Keratinocyte (primary cell): ENCODE results near the gene PALMD.

Experiments
- CTCF ChIP-seq, 3 experiments: IDR thresholded peaks in 1 of 3; conservative IDR thresholded peaks in 1 of 3; optimal IDR thresholded peaks in 1 of 3; 2 replicates in 2 of 3; 3 replicates in 1 of 3; pipeline versions ENCODE3 to v1.5.1; 2011; ENCODE audit warnings: low read length in 3 of 3, mild to moderate bottlenecking in 3 of 3, moderate library complexity in 2 of 3, control low read depth in 1 of 3, inconsistent platforms in 1 of 3; ENCODE audit not compliant: insufficient read depth in 2 of 3; ENCODE audit errors: extremely low read depth in 1 of 3
- EZH2 ChIP-seq: IDR thresholded peaks from one replicate; pipeline ENCODE4 v1.6.1; 2012; ENCODE audit warnings: inconsistent platforms, mild to moderate bottlenecking, low read length, moderate library complexity

GRCh38 chr1:99640672-99641071, 5.2 kb upstream of the PALMD start:
- TF ChIP-seq CTCF (optimal IDR thresholded peaks at IDR 0.05 in 1 of 3, IDR thresholded peaks at IDR 0.05 in 1 of 3, conservative IDR thresholded peaks at IDR 0.05 in 1 of 3; ENCODE audit: extremely low read depth in 1 of 3, insufficient read depth in 2 of 3, low read length in 3 of 3) (no peak), EZH2 (no peak)
